ENCODE data around the gene COPS8. TPM values are rescaled to one million over a fixed set of nuclear protein-coding genes. Genes with fewer than 3 reads are reported as not detected.
A peak's percentile ranks its signal among the peaks of the same experiment; 100 is the strongest.

The COPS8 gene
- total RNA-seq, 1 experiment from 2014 or later, result 49.9 TPM

GRCh38 chr2:237073552-237073951 is 12.1 kb upstream of the COPS8 start:
- no peak for TF ChIP-seq CTCF (IDR thresholded peaks at IDR 0.05; ENCODE audit: unreplicated experiment)
- CTCF ChIA-PET, result interaction anchor here (0.5 to 1.4 kb wide), 3 partner anchors 12 to 504 kb away, joined by 3 to 6 read pairs (median 3); partner anchors contain the start of genes ACKR3 and COPS8
- H3K36me3 Mint-ChIP-seq (ENCODE audit: insufficient read depth, unreplicated experiment), result peaks cover 7% of the 10 kb centered on the region
- H3K4me3 Mint-ChIP-seq (ENCODE audit: low read depth, unreplicated experiment), result peak overlapping the region; percentile 8
- H3K4me1 Mint-ChIP-seq (ENCODE audit: low read depth, unreplicated experiment), result peaks cover 39% of the 10 kb centered on the region
- no peaks in the 10 kb centered on the region for H3K9me3 Mint-ChIP-seq (ENCODE audit: low read depth, unreplicated experiment)
- peak; percentile 29 for DNase-seq
- H3K27ac Mint-ChIP-seq (ENCODE audit: unreplicated experiment), result peak overlapping the region; percentile 47
- H3K27me3 Mint-ChIP-seq (ENCODE audit: unreplicated experiment), result no peaks in the 10 kb centered on the region
- BruUV-seq (replicated peaks), result no TSS peak
- intact Hi-C loops (cut with micrococcal nuclease; ENCODE audit: unreplicated experiment), result no loop called here

GRCh38 chr2:237074211-237074993 is 11.3 kb upstream of the COPS8 start:
- H3K4me3 Mint-ChIP-seq (ENCODE audit: low read depth, unreplicated experiment), result no peak overlapping the region
- intact Hi-C loops (cut with micrococcal nuclease; ENCODE audit: unreplicated experiment), result no loop called here
- peaks cover 6% of the 10 kb centered on the region for H3K9me3 Mint-ChIP-seq (ENCODE audit: low read depth, unreplicated experiment)
- no TSS peak for BruUV-seq (replicated peaks)
- TF ChIP-seq CTCF (IDR thresholded peaks at IDR 0.05; ENCODE audit: unreplicated experiment), result no peak
- H3K36me3 Mint-ChIP-seq (ENCODE audit: insufficient read depth, unreplicated experiment), result peaks cover 7% of the 10 kb centered on the region
- no peak overlapping the region for H3K27ac Mint-ChIP-seq (ENCODE audit: unreplicated experiment)
- no peaks in the 10 kb centered on the region for H3K27me3 Mint-ChIP-seq (ENCODE audit: unreplicated experiment)
- CTCF ChIA-PET, result no interaction called here
- DNase-seq, result no peak
- H3K4me1 Mint-ChIP-seq (ENCODE audit: low read depth, unreplicated experiment), result peaks cover 39% of the 10 kb centered on the region

- intact Hi-C loops (cut with micrococcal nuclease; ENCODE audit: unreplicated experiment), result no loop called here
- Mint-ChIP-seq H3K36me3 (ENCODE audit: insufficient read depth, unreplicated experiment) (peaks cover 7% of the 10 kb centered on the region), H3K27ac (ENCODE audit: unreplicated experiment) (peak overlapping the region; percentile 67), H3K27me3 (ENCODE audit: unreplicated experiment) (no peaks in the 10 kb centered on the region), H3K4me1 (ENCODE audit: low read depth, unreplicated experiment) (peaks cover 39% of the 10 kb centered on the region), H3K4me3 (ENCODE audit: low read depth, unreplicated experiment) (peak overlapping the region; percentile 28), H3K9me3 (ENCODE audit: low read depth, unreplicated experiment) (peaks cover 6% of the 10 kb centered on the region)
- CTCF ChIA-PET, result no interaction called here
- no peak for TF ChIP-seq CTCF (IDR thresholded peaks at IDR 0.05; ENCODE audit: unreplicated experiment)
- BruUV-seq (replicated peaks), result no TSS peak
- DNase-seq, result peak; percentile 68
Observed at GRCh38 chr2:237075749-237076599, 9.7 kb upstream of the COPS8 start.

- BruUV-seq (replicated peaks), result no TSS peak
- Mint-ChIP-seq H3K4me3 (ENCODE audit: low read depth, unreplicated experiment) (no peak overlapping the region), H3K36me3 (ENCODE audit: insufficient read depth, unreplicated experiment) (peaks cover 20% of the 10 kb centered on the region), H3K4me1 (ENCODE audit: low read depth, unreplicated experiment) (peaks cover 4% of the 10 kb centered on the region), H3K27me3 (ENCODE audit: unreplicated experiment) (no peaks in the 10 kb centered on the region), H3K27ac (ENCODE audit: unreplicated experiment) (no peak overlapping the region), H3K9me3 (ENCODE audit: low read depth, unreplicated experiment) (peaks cover 6% of the 10 kb centered on the region)
- CTCF ChIA-PET, result no interaction called here
- intact Hi-C loops (cut with micrococcal nuclease; ENCODE audit: unreplicated experiment), result no loop called here
- no peak for DNase-seq
- TF ChIP-seq CTCF (IDR thresholded peaks at IDR 0.05; ENCODE audit: unreplicated experiment), result no peak
Observed at GRCh38 chr2:237081596-237081995, 4.1 kb upstream of the COPS8 start.

Data from Calu3 (cell line).